ENCODE results near the gene ATXN7L3. TPM values are rescaled to one million over a fixed set of nuclear protein-coding genes. Genes with fewer than 3 reads are reported as not detected.

Gene ATXN7L3
- total RNA-seq, 1 experiment from 2014 or later, result 59.3 TPM

- peaks cover 8% of the 10 kb centered on the region for H4K20me1 ChIP-seq (ENCODE audit: insufficient read depth)
- H3K4me2 ChIP-seq, result peak overlapping the region; percentile 81
- ChIA-PET POLR2A (ENCODE audit: unreplicated experiment) (interaction anchor here (0.9 to 1.0 kb wide), 2 partner anchors 9 to 12 kb away, joined by 4 read pairs; partner anchors contain the start of gene TMUB2), CTCF (interaction anchor here (0.6 to 1.2 kb wide), 2 partner anchors 12 to 624 kb away, joined by 3 to 8 read pairs; partner anchors contain the start of gene TMUB2)
- no peak for TF ChIP-seq EZH2 (IDR thresholded peaks at IDR 0.05; ENCODE audit: low read depth)
- peak; percentile 39; the same call in 1 of the 2 replicates for TF ChIP-seq CTCF (conservative IDR thresholded peaks at IDR 0.05)
- H3K4me3 ChIP-seq, result peak overlapping the region; percentile 92
- DNase-seq, result peak; percentile 47 to 49
- peak overlapping the region; percentile 64 for H3K27ac ChIP-seq
- intact Hi-C loops (cut with micrococcal nuclease; ENCODE audit: unreplicated experiment), result loop anchor here (1.0 kb wide), 2 partner anchors 11 to 127 kb away; no protein-coding TSS in a partner anchor
- peaks cover 36% of the 10 kb centered on the region for H3F3A ChIP-seq (ENCODE audit: insufficient read depth, low read depth)
- BruUV-seq (replicated peaks), result TSS peak; percentile 54
- peaks cover 21% of the 10 kb centered on the region for H3K4me1 ChIP-seq (replicated peaks; ENCODE audit: insufficient read depth)
- peaks cover 45% of the 10 kb centered on the region for H3K79me2 ChIP-seq (ENCODE audit: low read depth)
- no peaks in the 10 kb centered on the region for H3K9me3 ChIP-seq (ENCODE audit: insufficient read depth, low read depth)
- no peaks in the 10 kb centered on the region for H3K27me3 ChIP-seq (ENCODE audit: insufficient read depth, low read depth)
- H3K36me3 ChIP-seq (ENCODE audit: low read depth), result peaks cover 7% of the 10 kb centered on the region
- 0 out of 2 replicates have a peak overlapping the region, but pooled peaks have one; percentile 71 for H2AFZ ChIP-seq
- no peaks in the 10 kb centered on the region for H3K9me2 ChIP-seq (ENCODE audit: insufficient read depth)
Measured at GRCh38 chr17:44197980-44198720, 1.5 kb downstream of the ATXN7L3 start.

- Histone ChIP-seq H3K27ac (no peak overlapping the region), H3K27me3 (ENCODE audit: insufficient read depth, low read depth) (no peaks in the 10 kb centered on the region), H4K20me1 (ENCODE audit: insufficient read depth) (peaks cover 8% of the 10 kb centered on the region), H3K9me2 (ENCODE audit: insufficient read depth) (no peaks in the 10 kb centered on the region), H3K4me1 (replicated peaks; ENCODE audit: insufficient read depth) (peaks cover 28% of the 10 kb centered on the region), H3K36me3 (ENCODE audit: low read depth) (peaks cover 7% of the 10 kb centered on the region), H3K9me3 (ENCODE audit: insufficient read depth, low read depth) (no peaks in the 10 kb centered on the region), H3F3A (ENCODE audit: insufficient read depth, low read depth) (peaks cover 35% of the 10 kb centered on the region), H3K4me2 (no peak overlapping the region), H3K79me2 (ENCODE audit: low read depth) (peaks cover 45% of the 10 kb centered on the region), H2AFZ (no peak overlapping the region), H3K4me3 (no peak overlapping the region)
- BruUV-seq (replicated peaks), result no TSS peak
- no peak for TF ChIP-seq CTCF (conservative IDR thresholded peaks at IDR 0.05)
- TF ChIP-seq EZH2 (IDR thresholded peaks at IDR 0.05; ENCODE audit: low read depth), result no peak
- CTCF ChIA-PET, result no interaction called here
- POLR2A ChIA-PET (ENCODE audit: unreplicated experiment), result no interaction called here
- intact Hi-C loops (cut with micrococcal nuclease; ENCODE audit: unreplicated experiment), result no loop called here
- no peak for DNase-seq
Measured at GRCh38 chr17:44197107-44197506, 2.6 kb downstream of the ATXN7L3 start.

- no peak for DNase-seq
- H2AFZ ChIP-seq, result no peak overlapping the region
- CTCF ChIA-PET, result no interaction called here
Measured at GRCh38 chr17:44193326-44194084, 6.2 kb downstream of the ATXN7L3 start.

More at GRCh38 chr17:44193326-44194084, 6.2 kb downstream of the ATXN7L3 start:
- TF ChIP-seq CTCF (conservative IDR thresholded peaks at IDR 0.05) (no peak), EZH2 (IDR thresholded peaks at IDR 0.05; ENCODE audit: low read depth) (no peak)
- Histone ChIP-seq H3K9me2 (ENCODE audit: insufficient read depth) (no peaks in the 10 kb centered on the region), H3K9me3 (ENCODE audit: insufficient read depth, low read depth) (no peaks in the 10 kb centered on the region), H3K4me3 (no peak overlapping the region), H3K36me3 (ENCODE audit: low read depth) (peaks cover 7% of the 10 kb centered on the region), H3K27me3 (ENCODE audit: insufficient read depth, low read depth) (no peaks in the 10 kb centered on the region), H3F3A (ENCODE audit: insufficient read depth, low read depth) (peaks cover 41% of the 10 kb centered on the region), H3K4me1 (replicated peaks; ENCODE audit: insufficient read depth) (peaks cover 24% of the 10 kb centered on the region), H3K79me2 (ENCODE audit: low read depth) (peaks cover 28% of the 10 kb centered on the region), H3K27ac (no peak overlapping the region), H4K20me1 (ENCODE audit: insufficient read depth) (peaks cover 12% of the 10 kb centered on the region), H3K4me2 (peak overlapping the region; percentile 28; the same call in 1 of the 2 replicates)
- POLR2A ChIA-PET (ENCODE audit: unreplicated experiment), result no interaction called here
- BruUV-seq (replicated peaks), result no TSS peak
- intact Hi-C loops (cut with micrococcal nuclease; ENCODE audit: unreplicated experiment), result no loop called here

All from PC-9 (cell line).